Retinal pigment epithelial cell (primary cell): ENCODE data around the gene KNL1.
"Not testable (repeated sequence)": the region's sequence is repeated elsewhere in the genome, so short reads cannot be mapped to it uniquely, and the experiment has no call there.

ENCODE experiments used
- DNase-seq: peaks from one replicate; pipeline ENCODE4 v3.0.0-alpha.2; 2010; ENCODE audit warnings: low read depth
- H3K4me3 ChIP-seq: 2 replicates; pipeline ENCODE4 v1.5.1; 2011; ENCODE audit warnings: mild to moderate bottlenecking, low read length, control low read depth, moderate library complexity
- TF ChIP-seq, protein P1 (sequence below): conservative IDR thresholded peaks from 2 replicates; pipeline ENCODE4 v1.5.1; 2011; ENCODE audit warnings: low read depth, low read length, control low read depth, inconsistent platforms

KNL1 gene

DNA sequence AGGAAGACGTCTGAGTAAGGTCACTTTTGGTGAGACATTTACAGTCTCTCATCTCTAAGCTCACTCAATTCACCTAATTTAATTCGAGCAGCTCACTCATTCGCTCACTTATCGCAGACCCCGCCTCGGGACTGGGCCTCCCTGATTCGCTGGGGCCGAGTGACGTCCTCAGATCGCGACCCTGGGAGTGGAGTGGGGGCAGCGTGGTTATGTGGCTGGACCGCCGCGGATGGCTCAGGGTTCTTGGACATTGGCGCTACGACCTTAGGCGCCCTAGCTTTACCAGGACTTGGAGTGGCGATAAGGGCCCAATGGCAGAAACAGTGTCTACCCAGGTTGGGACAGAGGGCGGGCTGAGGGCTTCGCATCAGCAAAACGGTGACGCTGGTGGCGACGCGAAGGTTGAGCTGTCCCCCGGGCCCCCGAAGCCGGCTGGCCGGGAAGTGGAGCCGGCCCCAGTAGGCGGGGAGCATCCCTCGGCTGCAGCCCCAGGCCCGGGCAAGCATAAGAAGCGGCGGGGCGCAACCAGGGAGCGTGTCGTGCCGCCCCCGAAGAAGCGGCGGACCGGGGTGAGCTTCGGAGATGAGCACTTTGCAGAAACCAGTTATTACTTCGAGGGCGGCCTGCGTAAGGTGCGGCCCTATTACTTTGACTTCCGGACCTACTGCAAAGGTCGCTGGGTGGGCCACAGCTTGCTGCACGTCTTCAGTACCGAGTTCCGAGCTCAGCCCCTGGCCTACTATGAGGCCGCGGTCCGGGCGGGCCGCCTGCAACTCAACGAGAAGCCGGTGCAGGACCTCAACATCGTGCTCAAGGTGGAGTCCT lies 24.7 kb upstream of the KNL1 start, which contains the start of gene RPUSD2:
TSS of gene RPUSD2 (plus strand) at position 171 of the 825 bp plus-strand sequence. CDS start at position 210, 39 bp downstream.
- peak; percentile 66 for DNase-seq
- peak within 1 kb of the TSS; percentile 97 for H3K4me3 ChIP-seq
- TF ChIP-seq, protein P1, sequence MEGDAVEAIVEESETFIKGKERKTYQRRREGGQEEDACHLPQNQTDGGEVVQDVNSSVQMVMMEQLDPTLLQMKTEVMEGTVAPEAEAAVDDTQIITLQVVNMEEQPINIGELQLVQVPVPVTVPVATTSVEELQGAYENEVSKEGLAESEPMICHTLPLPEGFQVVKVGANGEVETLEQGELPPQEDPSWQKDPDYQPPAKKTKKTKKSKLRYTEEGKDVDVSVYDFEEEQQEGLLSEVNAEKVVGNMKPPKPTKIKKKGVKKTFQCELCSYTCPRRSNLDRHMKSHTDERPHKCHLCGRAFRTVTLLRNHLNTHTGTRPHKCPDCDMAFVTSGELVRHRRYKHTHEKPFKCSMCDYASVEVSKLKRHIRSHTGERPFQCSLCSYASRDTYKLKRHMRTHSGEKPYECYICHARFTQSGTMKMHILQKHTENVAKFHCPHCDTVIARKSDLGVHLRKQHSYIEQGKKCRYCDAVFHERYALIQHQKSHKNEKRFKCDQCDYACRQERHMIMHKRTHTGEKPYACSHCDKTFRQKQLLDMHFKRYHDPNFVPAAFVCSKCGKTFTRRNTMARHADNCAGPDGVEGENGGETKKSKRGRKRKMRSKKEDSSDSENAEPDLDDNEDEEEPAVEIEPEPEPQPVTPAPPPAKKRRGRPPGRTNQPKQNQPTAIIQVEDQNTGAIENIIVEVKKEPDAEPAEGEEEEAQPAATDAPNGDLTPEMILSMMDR = no peak

DNA sequence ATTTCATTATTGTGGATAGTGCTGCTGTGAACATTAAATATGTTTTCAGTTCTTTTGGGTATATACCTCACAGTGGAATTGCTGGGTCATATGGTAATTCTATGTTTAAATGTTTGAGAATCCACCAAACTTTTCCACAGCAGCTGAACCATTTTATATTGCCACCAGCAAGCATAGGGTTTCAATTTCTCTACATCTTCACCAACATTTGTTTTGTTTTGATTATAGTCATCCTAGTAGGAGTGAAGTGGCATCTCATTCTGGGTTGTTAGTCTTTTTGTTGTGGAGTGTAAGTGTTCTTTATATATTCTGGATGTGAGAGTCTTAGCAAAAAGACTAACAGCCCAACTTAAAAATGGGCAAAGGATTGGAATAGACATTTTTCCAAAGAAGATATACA lies 18.9 kb upstream of the KNL1 start:
- TF ChIP-seq, protein P1 = no peak
- no peak for DNase-seq
- H3K4me3 ChIP-seq = no peak overlapping the region

DNA sequence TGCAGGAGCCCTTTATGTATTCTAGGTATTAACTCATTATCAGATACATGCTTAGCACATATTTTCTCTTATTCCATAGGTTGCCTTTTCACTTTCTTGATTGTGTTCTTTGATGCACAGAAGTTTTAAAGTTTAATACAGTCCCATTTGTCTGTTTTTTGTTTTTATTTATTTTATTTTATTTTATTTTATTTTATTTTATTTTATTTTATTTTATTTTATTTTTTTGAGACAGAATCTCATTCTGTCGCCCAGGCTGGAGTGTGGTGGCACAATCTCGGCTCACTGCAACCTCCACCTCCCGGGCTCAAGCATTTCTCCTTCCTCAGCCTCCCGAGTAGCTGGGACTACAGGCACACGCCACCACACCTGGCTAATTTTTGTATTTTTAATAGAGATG lies 17.1 kb upstream of the KNL1 start:
- not testable (repeated sequence) for DNase-seq, H3K4me3 ChIP-seq

DNA sequence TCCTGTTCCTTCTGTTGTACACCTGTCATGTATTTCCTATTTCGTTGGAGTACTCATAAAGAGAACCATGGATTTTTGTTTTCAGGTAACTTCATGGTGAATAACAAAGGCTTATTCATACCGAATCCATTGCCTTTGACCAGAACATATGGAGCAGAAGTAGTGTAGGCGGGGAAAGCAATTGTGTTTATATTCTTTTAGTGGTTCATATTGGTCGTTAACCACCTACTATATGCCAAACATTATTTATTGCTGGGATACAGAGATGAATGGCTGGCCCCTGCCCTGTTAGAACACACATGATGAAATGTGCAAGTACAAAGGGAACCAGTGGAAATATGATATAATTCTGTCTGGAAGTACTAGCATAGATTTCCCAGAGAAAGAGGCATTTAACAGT lies 15.2 kb upstream of the KNL1 start:
- TF ChIP-seq, protein P1 = no peak
- no peak overlapping the region for H3K4me3 ChIP-seq
- no peak for DNase-seq

DNA sequence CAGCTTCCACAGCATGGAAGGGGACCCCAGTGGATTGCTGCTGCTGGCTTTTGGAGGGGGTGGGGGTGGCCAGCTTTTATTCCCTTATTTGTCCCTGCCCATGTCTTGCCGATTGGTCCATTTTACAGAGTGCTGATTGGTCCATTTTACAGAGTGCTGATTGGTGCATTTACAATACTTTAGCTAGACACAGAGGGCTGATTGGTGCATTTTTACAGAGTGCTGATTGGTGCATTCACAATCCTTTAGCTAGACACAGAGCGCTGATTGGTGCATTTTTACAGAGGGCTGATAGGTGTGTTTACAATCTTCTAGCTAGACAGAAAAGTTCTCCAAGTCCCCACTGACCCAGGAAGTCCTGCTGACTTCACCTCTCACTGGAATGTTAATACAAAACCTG lies 12.3 kb upstream of the KNL1 start:
- H3K4me3 ChIP-seq, DNase-seq: not testable (repeated sequence)

DNA sequence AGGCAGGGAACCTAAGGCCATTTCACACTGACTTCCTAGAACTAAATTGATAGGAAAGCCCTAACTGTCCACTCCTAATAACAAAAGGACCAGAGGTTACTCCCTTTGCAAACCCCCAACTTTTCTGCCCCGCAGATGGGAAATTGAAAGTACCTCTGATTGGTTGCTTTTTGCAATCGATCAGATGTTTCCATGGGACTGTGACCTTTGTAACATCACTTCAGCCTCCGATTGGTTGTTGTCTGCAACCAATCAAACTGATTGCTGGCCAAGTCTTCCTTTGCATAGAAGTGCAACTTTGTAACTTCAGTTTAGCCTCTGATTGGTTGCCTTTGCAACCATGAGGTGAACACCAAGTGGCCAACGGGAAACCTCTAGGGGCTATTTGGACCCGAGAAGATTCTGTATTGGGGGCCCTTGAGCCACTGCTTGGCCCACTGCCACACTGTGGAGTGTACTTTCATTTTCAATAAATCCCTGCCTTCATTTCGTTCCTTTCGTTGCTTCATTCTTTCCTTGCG lies 11.3 kb upstream of the KNL1 start:
- H3K4me3 ChIP-seq = no peak overlapping the region
- no peak for DNase-seq
- TF ChIP-seq, protein P1 = no peak

DNA sequence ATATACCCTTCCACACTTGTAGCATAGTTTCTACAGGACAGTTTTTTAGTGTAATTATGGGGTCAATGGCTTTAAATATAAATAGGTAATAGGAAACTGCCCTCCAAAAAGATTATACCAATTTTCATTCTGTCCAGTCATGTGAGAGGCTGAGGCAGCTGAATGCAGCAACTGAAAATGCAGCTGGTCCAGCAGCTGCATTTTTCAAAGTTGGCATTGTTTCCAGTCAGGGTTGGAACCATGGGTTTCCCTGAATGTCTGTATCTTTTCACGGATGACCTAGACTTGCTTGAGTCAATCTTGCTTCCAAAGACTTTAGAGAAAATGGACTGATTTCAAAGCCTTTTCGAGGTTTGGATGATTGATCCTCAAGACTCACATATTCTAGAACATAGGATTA lies 9.9 kb upstream of the KNL1 start:
- no peak overlapping the region for H3K4me3 ChIP-seq
- DNase-seq = no peak
- TF ChIP-seq, protein P1 = no peak

DNA sequence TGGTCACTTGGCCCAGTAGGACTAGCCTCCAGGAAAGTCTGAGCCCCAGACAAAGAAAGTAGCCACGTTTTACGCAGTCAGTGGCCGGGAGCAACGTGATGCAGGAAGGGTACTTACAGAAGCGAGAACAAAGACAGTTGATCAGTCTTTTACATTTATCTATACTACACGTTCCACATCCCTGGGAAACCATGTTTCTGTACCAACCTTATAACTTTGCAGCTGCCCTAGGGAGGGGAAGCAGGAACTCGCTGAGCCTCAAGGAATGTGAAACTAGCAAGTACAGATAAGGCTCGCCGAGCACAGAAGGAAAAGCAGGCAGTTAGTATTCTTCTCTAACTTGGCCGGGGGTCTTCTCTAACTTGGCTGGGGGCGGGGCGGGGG lies 3.4 kb upstream of the KNL1 start:
- H3K4me3 ChIP-seq = no peak overlapping the region
- DNase-seq = no peak
- TF ChIP-seq, protein P1 = no peak
